KMS-11 (cell line): ENCODE results near the gene REN.

Source experiments
- H2AFZ ChIP-seq: fragments of 200-600 bp; sonication (generic); 2 replicates; pipeline ENCODE4 v1.6.1; 2016; ENCODE audit warnings: antibody characterized with exemption, mixed run types, low read depth
- H3K27ac ChIP-seq: fragments of 200-600 bp; sonication (generic); 2 replicates; pipeline ENCODE4 v1.6.1; 2016; ENCODE audit warnings: mild to moderate bottlenecking, mixed run types
- H3K27me3 ChIP-seq: fragments of 200-600 bp; sonication (generic); 2 replicates; pipeline ENCODE4 v1.6.1; 2017; ENCODE audit warnings: mild to moderate bottlenecking, low read depth, mixed run types, moderate library complexity; ENCODE audit not compliant: insufficient read depth
- H3K36me3 ChIP-seq: fragments of 200-600 bp; sonication (generic); 2 replicates; pipeline ENCODE4 v1.6.1; 2017; ENCODE audit warnings: mild to moderate bottlenecking, mixed run types; ENCODE audit not compliant: insufficient read depth
- H3K4me1 ChIP-seq: fragments of 200-600 bp; sonication (generic); 2 replicates; pipeline ENCODE4 v1.6.1; 2016; ENCODE audit warnings: mild to moderate bottlenecking, low read depth, mixed run types; ENCODE audit not compliant: poor library complexity, severe bottlenecking
- H3K4me2 ChIP-seq: fragments of 200-600 bp; sonication (generic); 2 replicates; pipeline ENCODE4 v1.7.0; 2016; ENCODE audit warnings: mild to moderate bottlenecking, mixed run types
- H3K4me3 ChIP-seq: fragments of 200-600 bp; sonication (generic); IDR thresholded peaks from 2 replicates; pipeline ENCODE4 v1.6.1; 2017; ENCODE audit warnings: low read depth, low read length, mixed read lengths; ENCODE audit not compliant: insufficient read depth
- H3K79me2 ChIP-seq: fragments of 200-600 bp; sonication (generic); 2 replicates; pipeline ENCODE4 v1.6.1; 2016; ENCODE audit warnings: low read depth, mixed run types; ENCODE audit not compliant: insufficient read depth
- H3K9ac ChIP-seq: fragments of 200-600 bp; sonication (generic); 2 replicates; pipeline ENCODE4 v1.6.1; 2016; ENCODE audit warnings: mild to moderate bottlenecking, mixed run types
- H4K20me1 ChIP-seq: fragments of 200-600 bp; sonication (generic); 2 replicates; pipeline ENCODE4 v1.6.1; 2016; ENCODE audit warnings: mild to moderate bottlenecking, mixed run types; ENCODE audit not compliant: insufficient read depth
- TF ChIP-seq, protein P1 (sequence below): fragments of 200-600 bp; sonication (generic); conservative IDR thresholded peaks from 2 replicates; pipeline ENCODE4 v1.6.1; 2017; ENCODE audit warnings: low read depth, mild to moderate bottlenecking, antibody characterized with exemption, low read length, moderate library complexity, mixed read lengths

REN gene

GRCh38 chr1:204134103-204134502 is 32.0 kb downstream of the REN start:
- no peaks in the 10 kb centered on the region for H4K20me1 ChIP-seq
- TF ChIP-seq, protein P1, sequence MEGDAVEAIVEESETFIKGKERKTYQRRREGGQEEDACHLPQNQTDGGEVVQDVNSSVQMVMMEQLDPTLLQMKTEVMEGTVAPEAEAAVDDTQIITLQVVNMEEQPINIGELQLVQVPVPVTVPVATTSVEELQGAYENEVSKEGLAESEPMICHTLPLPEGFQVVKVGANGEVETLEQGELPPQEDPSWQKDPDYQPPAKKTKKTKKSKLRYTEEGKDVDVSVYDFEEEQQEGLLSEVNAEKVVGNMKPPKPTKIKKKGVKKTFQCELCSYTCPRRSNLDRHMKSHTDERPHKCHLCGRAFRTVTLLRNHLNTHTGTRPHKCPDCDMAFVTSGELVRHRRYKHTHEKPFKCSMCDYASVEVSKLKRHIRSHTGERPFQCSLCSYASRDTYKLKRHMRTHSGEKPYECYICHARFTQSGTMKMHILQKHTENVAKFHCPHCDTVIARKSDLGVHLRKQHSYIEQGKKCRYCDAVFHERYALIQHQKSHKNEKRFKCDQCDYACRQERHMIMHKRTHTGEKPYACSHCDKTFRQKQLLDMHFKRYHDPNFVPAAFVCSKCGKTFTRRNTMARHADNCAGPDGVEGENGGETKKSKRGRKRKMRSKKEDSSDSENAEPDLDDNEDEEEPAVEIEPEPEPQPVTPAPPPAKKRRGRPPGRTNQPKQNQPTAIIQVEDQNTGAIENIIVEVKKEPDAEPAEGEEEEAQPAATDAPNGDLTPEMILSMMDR = no peak
- no peak overlapping the region for H3K27ac ChIP-seq
- peaks cover 3% of the 10 kb centered on the region for H3K4me1 ChIP-seq
- no peaks in the 10 kb centered on the region for H3K36me3 ChIP-seq
- H3K4me3 ChIP-seq = no peak overlapping the region
- no peak overlapping the region for H2AFZ ChIP-seq
- H3K9ac ChIP-seq = no peak overlapping the region
- H3K27me3 ChIP-seq = peaks cover 4% of the 10 kb centered on the region; the same call in 1 of the 2 replicates
- H3K4me2 ChIP-seq = no peak overlapping the region
- no peaks in the 10 kb centered on the region for H3K79me2 ChIP-seq

DNA sequence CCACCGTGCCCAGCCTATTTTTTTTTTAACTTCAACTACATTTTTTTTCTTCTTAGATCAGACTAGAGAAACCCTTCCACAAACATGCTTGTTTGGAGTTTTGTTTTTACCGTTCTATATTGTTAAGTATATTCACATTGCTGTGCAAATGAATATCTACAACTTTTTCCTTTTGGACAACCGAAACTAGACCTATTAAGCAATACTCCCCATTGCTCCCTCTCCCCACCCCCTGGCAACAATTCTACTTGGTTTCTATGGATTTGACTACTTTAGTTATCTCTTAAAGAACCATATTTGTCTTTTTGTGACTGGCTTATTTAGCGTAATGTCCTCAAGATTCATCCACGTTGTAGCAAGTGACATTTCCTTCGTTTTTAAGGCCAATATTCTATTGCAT is 33.4 kb downstream of the REN start:
- Histone ChIP-seq H3K4me3 (no peak overlapping the region), H3K27ac (no peak overlapping the region)

DNA sequence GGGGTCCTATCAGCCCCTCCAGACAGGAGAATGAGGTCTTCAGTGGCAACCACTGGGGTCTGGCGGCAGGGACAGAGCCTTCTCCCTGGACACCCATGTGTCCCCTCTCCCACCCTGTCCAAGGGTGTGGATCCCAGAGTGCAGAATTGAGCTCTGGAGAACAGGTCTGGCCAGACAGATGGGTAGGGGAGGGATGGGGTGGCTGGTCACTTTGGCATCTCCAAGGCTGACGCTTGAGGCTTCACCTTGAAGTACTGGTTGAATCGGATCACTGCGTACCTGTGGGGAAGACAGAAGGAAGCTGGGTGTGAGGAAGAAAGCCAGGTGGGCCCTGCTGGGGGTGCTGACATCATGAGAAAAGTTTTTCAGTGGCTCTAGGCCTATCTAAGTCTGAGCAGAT is 34.2 kb downstream of the REN start:
- Histone ChIP-seq H3K4me2 (no peak overlapping the region), H3K4me1 (peaks cover 3% of the 10 kb centered on the region), H3K9ac (no peak overlapping the region)

More for the DNA sequence above, 33.4 kb downstream of the REN start:
- H3K4me2 ChIP-seq = no peak overlapping the region
- H2AFZ ChIP-seq = no peak overlapping the region
- no peak overlapping the region for H3K9ac ChIP-seq
- H3K79me2 ChIP-seq = no peaks in the 10 kb centered on the region
- H3K27me3 ChIP-seq = no peaks in the 10 kb centered on the region
- H3K36me3 ChIP-seq = no peaks in the 10 kb centered on the region
- TF ChIP-seq, protein P1 = no peak
- H4K20me1 ChIP-seq = no peaks in the 10 kb centered on the region
- peaks cover 3% of the 10 kb centered on the region for H3K4me1 ChIP-seq

GRCh38 chr1:204130981-204131892 is 34.9 kb downstream of the REN start:
- H3K36me3 ChIP-seq = no peaks in the 10 kb centered on the region
- no peak overlapping the region for H2AFZ ChIP-seq
- no peak overlapping the region for H3K9ac ChIP-seq
- peaks cover 3% of the 10 kb centered on the region for H3K4me1 ChIP-seq
- no peak overlapping the region for H3K4me3 ChIP-seq
- no peaks in the 10 kb centered on the region for H3K27me3 ChIP-seq
- TF ChIP-seq, protein P1 = no peak
- no peak overlapping the region for H3K4me2 ChIP-seq
- no peaks in the 10 kb centered on the region for H3K79me2 ChIP-seq
- H4K20me1 ChIP-seq = no peaks in the 10 kb centered on the region
- H3K27ac ChIP-seq = no peak overlapping the region

More for the DNA sequence above, 34.2 kb downstream of the REN start:
- no peak overlapping the region for H3K27ac ChIP-seq
- no peak overlapping the region for H2AFZ ChIP-seq
- H3K79me2 ChIP-seq = no peaks in the 10 kb centered on the region
- TF ChIP-seq, protein P1 = no peak
- H3K4me3 ChIP-seq = no peak overlapping the region
- H4K20me1 ChIP-seq = no peaks in the 10 kb centered on the region
- no peaks in the 10 kb centered on the region for H3K27me3 ChIP-seq
- H3K36me3 ChIP-seq = no peaks in the 10 kb centered on the region
